ENCODE data around the gene CCDC57.

DNA sequence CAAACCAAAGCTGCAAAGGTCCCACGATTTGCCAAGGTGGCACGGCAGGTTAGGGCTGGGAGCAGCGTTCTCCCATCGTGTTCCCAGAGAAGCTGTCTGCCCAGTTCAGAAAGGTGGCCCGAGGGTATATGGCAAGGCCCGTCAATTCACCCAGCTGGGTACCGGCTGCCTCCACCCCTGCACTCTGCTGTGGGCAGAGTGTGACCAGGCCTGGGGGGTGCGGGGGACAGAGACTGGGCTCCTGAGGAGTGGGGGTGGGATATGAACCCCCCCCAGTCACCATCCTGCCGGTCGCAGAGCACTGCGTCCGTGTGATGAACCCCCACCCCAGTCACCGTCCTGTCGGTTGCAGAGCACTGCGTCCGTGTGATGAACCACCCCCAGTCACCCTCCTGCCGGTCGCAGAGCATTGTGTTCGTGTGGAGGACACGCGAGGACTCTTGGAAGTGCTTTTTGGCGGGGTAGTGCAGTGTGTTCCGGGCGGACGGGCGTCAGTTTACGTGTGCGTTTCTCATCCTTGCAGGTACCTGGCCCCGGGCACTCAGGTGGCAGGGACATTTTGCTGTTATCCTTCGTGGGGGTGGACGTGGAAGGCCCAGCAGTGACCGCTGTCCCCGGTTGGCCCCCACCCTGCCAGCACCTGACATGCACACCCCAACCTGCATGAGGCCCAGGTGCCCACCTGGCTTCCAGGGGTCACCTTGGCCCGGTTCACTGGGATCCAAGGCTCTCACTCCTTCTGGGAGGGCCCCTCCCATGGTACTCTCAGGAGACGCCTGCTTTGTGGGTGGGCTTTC lies 111.9 kb downstream of the CCDC57 start:
- TF ChIP-seq, protein P1, sequence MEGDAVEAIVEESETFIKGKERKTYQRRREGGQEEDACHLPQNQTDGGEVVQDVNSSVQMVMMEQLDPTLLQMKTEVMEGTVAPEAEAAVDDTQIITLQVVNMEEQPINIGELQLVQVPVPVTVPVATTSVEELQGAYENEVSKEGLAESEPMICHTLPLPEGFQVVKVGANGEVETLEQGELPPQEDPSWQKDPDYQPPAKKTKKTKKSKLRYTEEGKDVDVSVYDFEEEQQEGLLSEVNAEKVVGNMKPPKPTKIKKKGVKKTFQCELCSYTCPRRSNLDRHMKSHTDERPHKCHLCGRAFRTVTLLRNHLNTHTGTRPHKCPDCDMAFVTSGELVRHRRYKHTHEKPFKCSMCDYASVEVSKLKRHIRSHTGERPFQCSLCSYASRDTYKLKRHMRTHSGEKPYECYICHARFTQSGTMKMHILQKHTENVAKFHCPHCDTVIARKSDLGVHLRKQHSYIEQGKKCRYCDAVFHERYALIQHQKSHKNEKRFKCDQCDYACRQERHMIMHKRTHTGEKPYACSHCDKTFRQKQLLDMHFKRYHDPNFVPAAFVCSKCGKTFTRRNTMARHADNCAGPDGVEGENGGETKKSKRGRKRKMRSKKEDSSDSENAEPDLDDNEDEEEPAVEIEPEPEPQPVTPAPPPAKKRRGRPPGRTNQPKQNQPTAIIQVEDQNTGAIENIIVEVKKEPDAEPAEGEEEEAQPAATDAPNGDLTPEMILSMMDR (optimal IDR thresholded peaks at IDR 0.05 in 1 of 3, IDR thresholded peaks at IDR 0.05 in 1 of 3, conservative IDR thresholded peaks at IDR 0.05 in 1 of 3; ENCODE audit: extremely low read depth in 1 of 3, insufficient read depth in 2 of 3, low read length in 3 of 3): no peak
- no peak for TF ChIP-seq EZH2 (IDR thresholded peaks at IDR 0.05; ENCODE audit: low read length)

All from keratinocyte (primary cell).